OCI-LY7 (cell line): ENCODE data around the gene FHIT. TPM values are rescaled to one million over a fixed set of nuclear protein-coding genes. Genes with fewer than 3 reads are reported as not detected.

Experiments used
- BruUV-seq: library from RNA; stranded (reverse); fragments of 400-500 nt; replicated peaks from 2 replicates; lab custom pipeline; 2021; lab: Mats Ljungman, UMichigan
- CTCF ChIA-PET: fragments of 300-600 bp; sonication (Branson Sonifier 250); formaldehyde crosslinking; loops from one replicate; lab custom pipeline; 2022; ENCODE audit warnings: antibody characterized with exemption; ENCODE audit not compliant: unreplicated experiment; lab: Charles Lee
- POLR2A ChIA-PET: fragments of 300-600 bp; sonication (Branson Sonifier 250); formaldehyde crosslinking; loops from one replicate; lab custom pipeline; 2022; ENCODE audit warnings: antibody characterized with exemption; lab: Charles Lee
- DNase-seq: peaks from one replicate; pipeline ENCODE4 v3.0.0-alpha.2; 2015; ENCODE audit warnings: low spot score
- H2AFZ ChIP-seq: fragments of 200-600 bp; sonication (generic), shearing (Covaris generic); 2 replicates; pipeline ENCODE4 v1.6.1; 2014; ENCODE audit warnings: mild to moderate bottlenecking, antibody characterized with exemption, low read length, moderate library complexity
- H3K27ac ChIP-seq: fragments of 200-600 bp; sonication (generic); 2 replicates; pipeline ENCODE4 v1.5.1; 2014; ENCODE audit warnings: mixed run types, low read depth, mild to moderate bottlenecking, moderate library complexity, low read length, inconsistent platforms; ENCODE audit not compliant: poor library complexity, severe bottlenecking
- H3K36me3 ChIP-seq: fragments of 200-600 bp; sonication (generic); 2 replicates; pipeline ENCODE4 v1.6.1; 2014; ENCODE audit warnings: mild to moderate bottlenecking, antibody characterized with exemption, low read length, moderate library complexity, mixed read lengths; ENCODE audit not compliant: insufficient read depth
- H3K4me1 ChIP-seq: fragments of 200-600 bp; sonication (generic); 2 replicates; pipeline ENCODE4 v1.5.1; 2014; ENCODE audit warnings: mild to moderate bottlenecking, low read length; ENCODE audit not compliant: insufficient read depth, poor library complexity, severe bottlenecking
- H3K4me2 ChIP-seq: fragments of 200-600 bp; sonication (generic); 2 replicates; pipeline ENCODE4 v1.6.1; 2014; ENCODE audit warnings: mild to moderate bottlenecking, low read length
- H3K4me3 ChIP-seq: fragments of 200-600 bp; sonication (generic); 2 replicates; pipeline ENCODE4 v1.5.1; 2014; ENCODE audit warnings: mild to moderate bottlenecking, low read depth, low read length; ENCODE audit not compliant: poor library complexity, severe bottlenecking
- H3K79me2 ChIP-seq: fragments of 200-600 bp; sonication (generic); 2 replicates; pipeline ENCODE4 v1.6.1; 2016; ENCODE audit warnings: low read depth, mild to moderate bottlenecking, low read length, moderate library complexity, mixed read lengths; ENCODE audit not compliant: insufficient read depth
- H3K9me2 ChIP-seq: fragments of 200-600 bp; sonication (generic); 2 replicates; pipeline ENCODE4 v1.6.1; 2016; ENCODE audit warnings: mild to moderate bottlenecking, low read length, mixed read lengths; ENCODE audit not compliant: insufficient read depth
- H3K9me3 ChIP-seq: fragments of 200-600 bp; sonication (generic); 2 replicates; pipeline ENCODE4 v1.6.1; 2014; ENCODE audit warnings: mild to moderate bottlenecking, mixed run types, low read length, mixed read lengths
- H4K20me1 ChIP-seq: fragments of 200-600 bp; sonication (generic); 2 replicates; pipeline ENCODE4 v1.6.1; 2014; ENCODE audit warnings: mild to moderate bottlenecking, antibody characterized with exemption, low read length, moderate library complexity, mixed read lengths; ENCODE audit not compliant: insufficient read depth
- EZH2phosphoT487 ChIP-seq: fragments of 200-600 bp; sonication (generic); IDR thresholded peaks from 2 replicates; pipeline ENCODE4 v1.6.1; 2018; ENCODE audit warnings: low read depth, borderline replicate concordance, mild to moderate bottlenecking, mixed run types, antibody characterized with exemption, low read length, moderate library complexity, mixed read lengths
- intact Hi-C: fragments of 100-400 bp; cut with micrococcal nuclease; formaldehyde crosslinking; loops from one replicate; pipeline ENCODE4 v1.10.0; 2022; ENCODE audit not compliant: unreplicated experiment
- total RNA-seq, 2 experiments: library from RNA; depleted of rRNA in 1 of 2; stranded (reverse); fragments of >200 nt in 1 of 2; shearing (Covaris generic) in 1 of 2; gene quantifications; 2 replicates each; pipeline ENCODE4 v1.2.3, GENCODE V29; 2014 to 2022
- TF ChIP-seq, protein P1 (sequence below): fragments of 200-600 bp; sonication (generic); conservative IDR thresholded peaks from 2 replicates; pipeline ENCODE4 v1.5.1; 2014; ENCODE audit warnings: mild to moderate bottlenecking, antibody characterized with exemption, low read length, moderate library complexity, mixed read lengths

Gene FHIT
- total RNA-seq, 2 experiments from 2014 or later: 5.0 to 10.9 TPM

DNA sequence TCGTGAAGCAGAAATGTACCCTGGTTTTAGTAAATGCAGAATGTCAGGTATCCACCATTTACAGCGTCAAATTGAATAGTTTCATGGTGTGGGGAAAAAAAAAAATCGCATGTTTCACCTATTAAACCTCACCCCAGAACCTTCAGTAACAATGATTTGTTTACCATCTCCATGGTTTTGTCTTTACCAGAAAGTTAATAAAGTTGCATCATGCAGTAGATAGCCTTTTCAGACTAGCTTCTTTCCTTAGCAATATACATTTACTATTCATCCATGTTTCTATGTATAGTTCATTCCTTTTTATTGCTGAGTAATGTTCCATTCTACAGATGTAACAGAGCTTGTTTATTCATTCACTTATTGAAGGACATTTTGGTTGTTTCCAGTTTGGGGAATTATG, 1066.1 kb downstream of the FHIT start:
- intact Hi-C loops: no loop called here
- no peak overlapping the region for H2AFZ ChIP-seq
- no peaks in the 10 kb centered on the region for H4K20me1 ChIP-seq
- H3K4me1 ChIP-seq: no peaks in the 10 kb centered on the region
- TF ChIP-seq, protein P1, sequence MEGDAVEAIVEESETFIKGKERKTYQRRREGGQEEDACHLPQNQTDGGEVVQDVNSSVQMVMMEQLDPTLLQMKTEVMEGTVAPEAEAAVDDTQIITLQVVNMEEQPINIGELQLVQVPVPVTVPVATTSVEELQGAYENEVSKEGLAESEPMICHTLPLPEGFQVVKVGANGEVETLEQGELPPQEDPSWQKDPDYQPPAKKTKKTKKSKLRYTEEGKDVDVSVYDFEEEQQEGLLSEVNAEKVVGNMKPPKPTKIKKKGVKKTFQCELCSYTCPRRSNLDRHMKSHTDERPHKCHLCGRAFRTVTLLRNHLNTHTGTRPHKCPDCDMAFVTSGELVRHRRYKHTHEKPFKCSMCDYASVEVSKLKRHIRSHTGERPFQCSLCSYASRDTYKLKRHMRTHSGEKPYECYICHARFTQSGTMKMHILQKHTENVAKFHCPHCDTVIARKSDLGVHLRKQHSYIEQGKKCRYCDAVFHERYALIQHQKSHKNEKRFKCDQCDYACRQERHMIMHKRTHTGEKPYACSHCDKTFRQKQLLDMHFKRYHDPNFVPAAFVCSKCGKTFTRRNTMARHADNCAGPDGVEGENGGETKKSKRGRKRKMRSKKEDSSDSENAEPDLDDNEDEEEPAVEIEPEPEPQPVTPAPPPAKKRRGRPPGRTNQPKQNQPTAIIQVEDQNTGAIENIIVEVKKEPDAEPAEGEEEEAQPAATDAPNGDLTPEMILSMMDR: no peak
- no peak for TF ChIP-seq EZH2phosphoT487
- BruUV-seq: no TSS peak
- H3K27ac ChIP-seq: no peak overlapping the region
- no peaks in the 10 kb centered on the region for H3K9me3 ChIP-seq
- no peak overlapping the region for H3K4me3 ChIP-seq
- H3K9me2 ChIP-seq: no peaks in the 10 kb centered on the region
- H3K79me2 ChIP-seq: no peaks in the 10 kb centered on the region
- ChIA-PET CTCF (no interaction called here), POLR2A (interaction anchor here (0.5 to 1.3 kb wide), 2 partner anchors 17 to 58 kb away, joined by 3 to 4 read pairs; no protein-coding TSS in a partner anchor)
- H3K36me3 ChIP-seq: no peaks in the 10 kb centered on the region
- DNase-seq: no peak
- H3K4me2 ChIP-seq: no peak overlapping the region

DNA sequence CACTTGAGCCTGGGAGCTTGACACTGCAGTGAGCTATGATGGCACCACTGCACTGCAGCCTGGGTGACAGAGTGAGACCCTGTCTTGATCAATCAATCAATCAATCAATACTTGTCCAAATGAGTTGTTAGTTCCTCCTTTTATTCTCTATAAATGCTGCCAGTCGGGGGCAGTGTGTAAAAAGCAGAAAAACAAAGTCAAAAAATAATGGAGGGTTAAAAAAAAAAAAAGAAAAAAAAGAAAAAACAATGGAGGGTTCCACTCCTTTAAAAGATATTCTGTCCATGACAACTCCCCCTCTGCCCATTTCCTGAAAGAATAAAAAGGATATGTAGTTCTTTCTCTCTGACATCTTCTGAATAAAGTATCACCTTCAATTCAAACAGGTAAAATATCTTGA, 1068.6 kb downstream of the FHIT start:
- no peak overlapping the region for H3K27ac ChIP-seq
- CTCF ChIA-PET: no interaction called here
- TF ChIP-seq EZH2phosphoT487: no peak
- TF ChIP-seq, protein P1: peak; percentile 23; the same call in 1 of the 2 replicates
- no peak for DNase-seq
- no peaks in the 10 kb centered on the region for H4K20me1 ChIP-seq
- no peaks in the 10 kb centered on the region for H3K4me1 ChIP-seq
- POLR2A ChIA-PET: no interaction called here
- no peak overlapping the region for H2AFZ ChIP-seq
- no peaks in the 10 kb centered on the region for H3K79me2 ChIP-seq
- H3K36me3 ChIP-seq: no peaks in the 10 kb centered on the region
- no TSS peak for BruUV-seq
- H3K9me2 ChIP-seq: no peaks in the 10 kb centered on the region
- intact Hi-C loops: no loop called here
- no peaks in the 10 kb centered on the region for H3K9me3 ChIP-seq
- H3K4me2 ChIP-seq: no peak overlapping the region
- H3K4me3 ChIP-seq: no peak overlapping the region

DNA sequence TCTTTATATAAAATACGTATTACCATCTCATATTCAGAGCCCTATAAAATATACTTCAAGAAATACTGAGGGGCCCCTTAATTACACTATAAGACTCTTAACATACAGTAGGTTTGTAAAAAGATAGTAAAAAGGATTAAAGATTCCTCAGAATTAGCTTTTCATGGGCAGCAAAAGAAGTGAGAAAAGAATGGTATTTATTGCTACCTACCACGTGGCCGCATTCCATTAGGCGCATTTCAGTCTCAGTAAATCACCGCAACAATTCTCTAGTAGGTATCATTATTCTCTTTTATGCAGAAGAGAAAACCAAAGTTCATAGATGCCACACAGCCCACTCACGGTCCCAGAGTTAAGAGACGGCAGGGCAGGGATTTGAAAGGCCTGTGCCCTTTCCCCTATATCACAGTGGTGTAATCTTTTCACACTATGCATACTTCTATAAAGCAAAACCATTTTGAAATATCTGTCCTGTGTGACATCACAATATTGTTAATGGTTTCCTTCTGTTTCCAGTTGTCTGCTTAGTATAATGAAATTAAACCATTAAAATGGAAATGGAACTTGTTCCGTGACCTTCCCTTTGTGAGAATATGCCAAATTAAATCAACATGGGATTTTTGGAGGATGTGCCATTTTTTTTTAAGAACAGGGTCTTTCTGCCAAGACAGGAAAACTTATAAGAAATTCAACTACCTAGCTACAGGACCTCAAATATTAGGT, 1072.2 kb downstream of the FHIT start:
- Histone ChIP-seq H3K4me1 (no peaks in the 10 kb centered on the region), H3K4me2 (no peak overlapping the region), H3K9me3 (no peaks in the 10 kb centered on the region), H3K4me3 (no peak overlapping the region), H3K36me3 (no peaks in the 10 kb centered on the region), H3K27ac (no peak overlapping the region), H2AFZ (no peak overlapping the region), H3K9me2 (no peaks in the 10 kb centered on the region), H3K79me2 (no peaks in the 10 kb centered on the region), H4K20me1 (no peaks in the 10 kb centered on the region)
- no TSS peak for BruUV-seq
- intact Hi-C loops: no loop called here
- POLR2A ChIA-PET: interaction anchor here (0.6 kb wide), 1 partner anchor 59 kb away, joined by 3 read pairs; no protein-coding TSS in a partner anchor
- TF ChIP-seq, protein P1: no peak
- no peak for TF ChIP-seq EZH2phosphoT487
- CTCF ChIA-PET: no interaction called here
- DNase-seq: no peak
